Fibroblast of lung (primary cell): ENCODE measurements around the gene TRAF7. TPM values are rescaled to one million over a fixed set of nuclear protein-coding genes. Genes with fewer than 3 reads are reported as not detected.

ENCODE experiments used
- DNase-seq, 2 donors: peaks; one replicate each; pipeline versions ENCODE4 v3.0.0 to v3.0.0-alpha.2; 2010; ENCODE audit warnings: low read depth in 2 of 2
- H2AFZ ChIP-seq: 2 replicates; pipeline ENCODE4 v1.5.1; 2012; ENCODE audit warnings: low read length, control low read depth, inconsistent platforms
- H3K27ac ChIP-seq: 2 replicates; pipeline ENCODE4 v1.5.1; 2011; ENCODE audit warnings: low read length, control low read depth; ENCODE audit not compliant: insufficient read depth
- H3K27me3 ChIP-seq: 2 replicates; pipeline ENCODE4 v1.5.1; 2011; ENCODE audit warnings: mild to moderate bottlenecking, low read length; ENCODE audit not compliant: control insufficient read depth, insufficient read depth
- H3K36me3 ChIP-seq: 2 replicates; pipeline ENCODE4 v1.5.1; 2011; ENCODE audit warnings: low read length; ENCODE audit not compliant: control insufficient read depth, insufficient read depth
- H3K4me1 ChIP-seq: 2 replicates; pipeline ENCODE4 v1.5.1; 2011; ENCODE audit warnings: low read length; ENCODE audit not compliant: control insufficient read depth, insufficient read depth; ENCODE audit errors: extremely low read depth
- H3K4me2 ChIP-seq: 2 replicates; pipeline ENCODE4 v1.5.1; 2011; ENCODE audit warnings: low read length, control low read depth; ENCODE audit not compliant: insufficient read depth; ENCODE audit errors: extremely low read depth
- H3K4me3 ChIP-seq, 4 experiments: fragments of 200-600 bp in 1 of 4; sonication (generic) in 1 of 4; replicated peaks in 1 of 4; 2 replicates each; pipeline ENCODE4 v1.5.1; 2011 to 2016; ENCODE audit warnings: low read length in 4 of 4, low read depth in 3 of 4, mild to moderate bottlenecking in 3 of 4, control low read depth in 2 of 4, inconsistent platforms in 1 of 4, mixed read lengths in 1 of 4; ENCODE audit not compliant: insufficient read depth in 1 of 4; ENCODE audit errors: control extremely low read depth in 1 of 4
- H3K79me2 ChIP-seq: 2 replicates; pipeline ENCODE4 v1.5.1; 2012; ENCODE audit warnings: mild to moderate bottlenecking, low read length, inconsistent platforms; ENCODE audit not compliant: control insufficient read depth, insufficient read depth
- H3K9ac ChIP-seq: 2 replicates; pipeline ENCODE4 v1.5.1; 2011; ENCODE audit warnings: mild to moderate bottlenecking, low read length, control low read depth; ENCODE audit not compliant: insufficient read depth
- H3K9me3 ChIP-seq: 2 replicates; pipeline ENCODE4 v1.5.1; 2012; ENCODE audit warnings: low read depth, low read length; ENCODE audit not compliant: control insufficient read depth, insufficient read depth
- H4K20me1 ChIP-seq: 2 replicates; pipeline ENCODE4 v1.5.1; 2011; ENCODE audit warnings: low read length; ENCODE audit not compliant: control insufficient read depth, insufficient read depth; ENCODE audit errors: extremely low read depth
- CTCF ChIP-seq, 2 donors: IDR thresholded peaks in 1 of 2; conservative IDR thresholded peaks in 1 of 2; 1 replicate in 1 of 2; 2 replicates in 1 of 2; pipeline ENCODE4 v1.5.1; 2011 to 2012; ENCODE audit warnings: low read length in 2 of 2, control low read depth in 1 of 2, inconsistent platforms in 1 of 2, low read depth in 1 of 2, mild to moderate bottlenecking in 1 of 2
- EZH2 ChIP-seq: IDR thresholded peaks from 2 replicates; pipeline ENCODE4 v1.5.1; 2012; ENCODE audit warnings: low read length, control low read depth, mild to moderate bottlenecking; ENCODE audit errors: missing control alignments
- polyA plus RNA-seq, 2 donors: library from polyadenylated mRNA; depleted of rRNA in 1 of 2; stranded (reverse) in 1 of 2; unstranded in 1 of 2; fragments of >200 nt; gene quantifications; 2 replicates each; pipeline ENCODE4 v1.2.1, GENCODE V29; 2011 to 2012; ENCODE audit warnings: missing spikeins in 1 of 2
- total RNA-seq: library from RNA; depleted of rRNA; stranded (reverse); fragments of >200 nt; gene quantifications from 2 replicates; pipeline ENCODE4 v1.2.1, GENCODE V29; 2014

TRAF7 gene
- total and polyA plus RNA-seq, 2 donors (not counting 1 experiment from before 2014, with no cell fraction given): 38.7 to 60.3 TPM

- Histone ChIP-seq H3K4me1 (no peaks in the 10 kb centered on the region), H3K4me2 (no peak overlapping the region), H3K27ac (no peak overlapping the region), H4K20me1 (no peaks in the 10 kb centered on the region), H3K9me3 (no peaks in the 10 kb centered on the region), H3K36me3 (peaks cover 29% of the 10 kb centered on the region), H3K27me3 (no peaks in the 10 kb centered on the region), H3K4me3 (no peak overlapping the region), H2AFZ (no peak overlapping the region), H3K79me2 (no peaks in the 10 kb centered on the region), H3K9ac (no peak overlapping the region)
- TF ChIP-seq EZH2 (no peak), CTCF (conservative IDR thresholded peaks at IDR 0.05 in 1 of 2, IDR thresholded peaks at IDR 0.05 in 1 of 2; ENCODE audit: low read depth in 1 of 2, low read length in 2 of 2) (no peak)
- DNase-seq: no peak
Observed at GRCh38 chr16:2179107-2179501, 23.5 kb downstream of the TRAF7 start.

- Histone ChIP-seq H4K20me1 (no peaks in the 10 kb centered on the region), H3K4me2 (no peak overlapping the region), H3K4me1 (no peaks in the 10 kb centered on the region), H3K79me2 (no peaks in the 10 kb centered on the region), H2AFZ (no peak overlapping the region), H3K4me3 (no peak overlapping the region), H3K9ac (no peak overlapping the region), H3K9me3 (no peaks in the 10 kb centered on the region), H3K27ac (no peak overlapping the region), H3K36me3 (peaks cover 25% of the 10 kb centered on the region), H3K27me3 (no peaks in the 10 kb centered on the region)
- no peak for DNase-seq
- TF ChIP-seq EZH2 (no peak), CTCF (conservative IDR thresholded peaks at IDR 0.05 in 1 of 2, IDR thresholded peaks at IDR 0.05 in 1 of 2; ENCODE audit: low read depth in 1 of 2, low read length in 2 of 2) (no peak)
Observed at GRCh38 chr16:2179576-2179975, 24.0 kb downstream of the TRAF7 start.

GRCh38 chr16:2180461-2180860 is 24.9 kb downstream of the TRAF7 start:
- Histone ChIP-seq H3K27me3 (no peaks in the 10 kb centered on the region), H3K4me2 (no peak overlapping the region), H3K9me3 (no peaks in the 10 kb centered on the region), H3K4me1 (no peaks in the 10 kb centered on the region), H3K36me3 (peaks cover 18% of the 10 kb centered on the region), H3K79me2 (no peaks in the 10 kb centered on the region), H3K9ac (no peak overlapping the region), H3K4me3 (no peak overlapping the region), H3K27ac (no peak overlapping the region), H4K20me1 (no peaks in the 10 kb centered on the region), H2AFZ (no peak overlapping the region)
- no peak for DNase-seq
- no peak for TF ChIP-seq EZH2
- no peak for TF ChIP-seq CTCF (conservative IDR thresholded peaks at IDR 0.05 in 1 of 2, IDR thresholded peaks at IDR 0.05 in 1 of 2; ENCODE audit: low read depth in 1 of 2, low read length in 2 of 2)
